Prostate gland (tissue), 2 donors: Measurements from ENCODE around the gene DUS2. TPM values are rescaled to one million over a fixed set of nuclear protein-coding genes. Genes with fewer than 3 reads are reported as not detected.
"Not testable (repeated sequence)": the region's sequence is repeated elsewhere in the genome, so short reads cannot be mapped to it uniquely, and the experiment has no call there.

Source experiments
- DNase-seq: peaks from one replicate; pipeline ENCODE4 v3.0.0-alpha.2; 2019; ENCODE audit warnings: low spot score
- H3K27ac ChIP-seq, 2 donors: fragments of 200-600 bp; sonication (generic); 2 replicates each; pipeline ENCODE4 v1.5.1; 2017 to 2019
- H3K27me3 ChIP-seq: fragments of 200-600 bp; sonication (generic); replicated peaks from 2 replicates; pipeline ENCODE4 v1.5.1; 2019; ENCODE audit not compliant: insufficient read depth
- H3K36me3 ChIP-seq, 2 donors: fragments of 200-600 bp; sonication (generic); 1 replicate in 1 of 2; 2 replicates in 1 of 2; pipeline versions ENCODE4 v1.5.1 to v1.8.1; 2017 to 2019
- H3K4me1 ChIP-seq: fragments of 200-600 bp; sonication (generic); replicated peaks from 2 replicates; pipeline ENCODE4 v1.5.1; 2019
- H3K4me3 ChIP-seq, 2 donors: fragments of 200-600 bp; sonication (generic); 2 replicates each; pipeline ENCODE4 v1.5.1; 2017 to 2019
- H3K9me3 ChIP-seq: fragments of 200-600 bp; sonication (generic); 2 replicates; pipeline ENCODE4 v1.5.1; 2017
- CTCF ChIP-seq, 4 experiments: fragments of 200-600 bp in 2 of 4; fragments of 450-650 bp in 2 of 4; sonication (generic) in 2 of 4; IDR thresholded peaks; 1 replicate in 3 of 4; 2 replicates in 1 of 4; pipeline ENCODE4 v1.5.1; 2016 to 2019; ENCODE audit warnings: antibody characterized with exemption in 4 of 4, mild to moderate bottlenecking in 2 of 4, moderate library complexity in 2 of 4
- POLR2A ChIP-seq: fragments of 450-650 bp; IDR thresholded peaks from one replicate; pipeline ENCODE4 v1.6.1; 2016; ENCODE audit warnings: antibody characterized with exemption, mild to moderate bottlenecking
- POLR2AphosphoS5 ChIP-seq: sonication (generic); formaldehyde crosslinking; IDR thresholded peaks from one replicate; pipeline ENCODE4 v1.6.1; 2017; ENCODE audit warnings: antibody characterized with exemption
- WGBS: methylation state at CpG from one replicate; pipeline ENCODE4 v1.1.5; 2018; 5-methylcytosine and 5-hydroxymethylcytosine counted together
- intact Hi-C: fragments of 100-400 bp; cut with DNase I; formaldehyde crosslinking; loops from one replicate; pipeline ENCODE4 v1.14.2; 2022
- total RNA-seq, 2 donors: library from RNA; depleted of rRNA; stranded (reverse); fragments of >200 nt; gene quantifications; one replicate each; pipeline ENCODE4 v1.1.0, GENCODE V29; 2016

Gene DUS2
- total RNA-seq, 2 donors from 2014 or later, result 7.2 to 14.5 TPM

- Histone ChIP-seq H3K27me3 (no peaks in the 10 kb centered on the region), H3K4me1 (no peaks in the 10 kb centered on the region), H3K36me3 (no peaks in the 10 kb centered on the region), H3K4me3 (no peak overlapping the region), H3K9me3 (no peaks in the 10 kb centered on the region), H3K27ac (peak overlapping the region in 1 of 2 donors; percentile 32)
- TF ChIP-seq CTCF (IDR thresholded peaks at IDR 0.05) (no peak), POLR2AphosphoS5 (peak; percentile 49), POLR2A (no peak)
- DNase-seq, result peak; percentile 52
- intact Hi-C loops, result no loop called here
- WGBS, result 51% methylated on average over 5 of the region's 5 CpGs
Measured at GRCh38 chr16:68091380-68092261, 68.5 kb downstream of the DUS2 start.

- H3K4me1 ChIP-seq, H3K4me3 ChIP-seq, intact Hi-C loops, H3K9me3 ChIP-seq, H3K27me3 ChIP-seq, DNase-seq, H3K36me3 ChIP-seq: not testable (repeated sequence)
- peak overlapping the region in 1 of 2 donors; percentile 32 for H3K27ac ChIP-seq
- WGBS, result 79% methylated on average over 10 of the region's 10 CpGs
Measured at GRCh38 chr16:68092275-68092674, 69.2 kb downstream of the DUS2 start.

- no peak for DNase-seq
- intact Hi-C loops, result no loop called here
- no peak for TF ChIP-seq POLR2A
- TF ChIP-seq POLR2AphosphoS5, result no peak
- TF ChIP-seq CTCF (IDR thresholded peaks at IDR 0.05), result peak in 3 of 4 experiments; percentile 7 to 35 (median 21)
Measured at GRCh38 chr16:68093816-68094613, 70.9 kb downstream of the DUS2 start.

GRCh38 chr16:68094614-68094934 lies 71.5 kb downstream of the DUS2 start:
- Histone ChIP-seq H3K4me3 (no peak overlapping the region), H3K36me3 (no peaks in the 10 kb centered on the region), H3K27me3 (no peaks in the 10 kb centered on the region), H3K4me1 (no peaks in the 10 kb centered on the region), H3K27ac (no peak overlapping the region), H3K9me3 (no peaks in the 10 kb centered on the region)
- no peak for DNase-seq
- WGBS, result 91% methylated on average over 4 of the region's 4 CpGs
- intact Hi-C loops, result no loop called here
- TF ChIP-seq POLR2A (no peak), POLR2AphosphoS5 (no peak), CTCF (IDR thresholded peaks at IDR 0.05) (no peak)

More at GRCh38 chr16:68093816-68094613, 70.9 kb downstream of the DUS2 start:
- H3K27ac ChIP-seq, result no peak overlapping the region
- no peaks in the 10 kb centered on the region for H3K4me1 ChIP-seq
- no peaks in the 10 kb centered on the region for H3K27me3 ChIP-seq
- 86% methylated on average over 5 of the region's 5 CpGs for WGBS
- H3K4me3 ChIP-seq, result no peak overlapping the region
- no peaks in the 10 kb centered on the region for H3K36me3 ChIP-seq
- H3K9me3 ChIP-seq, result no peaks in the 10 kb centered on the region

GRCh38 chr16:68096491-68096890 lies 73.4 kb downstream of the DUS2 start:
- WGBS, result 98% methylated on average over 2 of the region's 2 CpGs
- H3K4me3 ChIP-seq, result no peak overlapping the region
- H3K36me3 ChIP-seq, result no peaks in the 10 kb centered on the region
- H3K9me3 ChIP-seq, result no peaks in the 10 kb centered on the region
- no peak overlapping the region for H3K27ac ChIP-seq
- no peaks in the 10 kb centered on the region for H3K27me3 ChIP-seq
- H3K4me1 ChIP-seq, result no peaks in the 10 kb centered on the region
- intact Hi-C loops, result no loop called here
- DNase-seq, result no peak
- TF ChIP-seq POLR2AphosphoS5 (no peak), CTCF (IDR thresholded peaks at IDR 0.05) (no peak), POLR2A (no peak)
